Activated CD4-positive, CD25-positive, alpha-beta regulatory T cell (primary cell): ENCODE data around the gene MAN1A2.
"Not testable (repeated sequence)": the region's sequence is repeated elsewhere in the genome, so short reads cannot be mapped to it uniquely, and the experiment has no call there.

Experiments used
- DNase-seq, 4 experiments: peaks; one replicate each; lab custom pipeline; 2025; lab: John Stamatoyannopoulos, UW

The MAN1A2 gene

DNA sequence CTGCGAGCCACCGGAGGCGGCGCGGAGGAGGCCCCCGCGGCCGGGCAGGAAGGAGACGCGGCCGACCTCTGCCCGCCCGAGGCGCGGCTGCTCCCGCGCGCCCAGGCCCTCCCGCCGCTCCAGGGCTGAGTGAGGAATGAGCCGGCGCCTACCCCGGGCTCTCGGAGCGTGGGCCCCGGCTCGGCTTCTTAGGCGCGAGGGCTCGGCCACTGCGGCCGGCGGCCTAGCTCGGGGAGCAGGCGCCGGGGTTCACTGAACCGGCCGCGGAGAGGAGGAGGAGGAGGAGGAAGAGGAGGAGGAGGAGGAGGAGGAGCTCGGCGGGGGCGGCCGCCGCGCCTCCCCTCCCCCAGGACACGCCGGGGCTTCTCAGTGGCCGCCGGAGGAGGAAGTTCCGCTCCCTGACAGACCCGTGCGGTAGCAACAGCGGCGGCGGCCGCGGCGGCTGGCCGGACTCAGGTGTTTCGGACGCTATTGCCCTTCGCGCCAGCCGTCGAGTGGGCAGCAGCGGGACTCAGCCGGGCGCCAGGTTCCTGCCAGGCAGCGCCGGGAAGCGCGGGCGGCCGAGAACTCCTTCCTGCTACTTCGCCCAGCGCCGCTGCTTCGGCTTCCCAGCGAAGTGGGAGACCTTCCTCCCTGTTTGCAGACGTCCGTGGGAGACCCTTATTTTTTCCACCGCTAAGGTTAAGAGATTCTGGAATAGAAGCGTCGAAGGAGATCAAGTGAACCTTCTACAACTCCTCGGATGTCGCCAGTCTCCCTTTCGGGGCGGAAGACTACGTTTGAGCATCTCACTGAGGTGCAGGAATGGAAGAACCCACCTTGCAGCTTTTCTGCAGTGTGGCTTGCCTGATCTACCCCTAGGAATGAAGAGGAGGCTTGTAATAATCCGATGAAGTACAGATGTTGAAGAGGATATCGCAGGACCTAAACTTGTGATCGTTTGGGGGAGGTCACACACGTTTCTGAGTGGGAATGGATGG, at the start of gene MAN1A2:
Gene MAN1A2, plus strand, starts transcription at position 404 of the 980 bp plus-strand sequence. CDS start 735 bp downstream, outside the sequence.
- DNase-seq, result peak; percentile 36 to 66 (median 56)

DNA sequence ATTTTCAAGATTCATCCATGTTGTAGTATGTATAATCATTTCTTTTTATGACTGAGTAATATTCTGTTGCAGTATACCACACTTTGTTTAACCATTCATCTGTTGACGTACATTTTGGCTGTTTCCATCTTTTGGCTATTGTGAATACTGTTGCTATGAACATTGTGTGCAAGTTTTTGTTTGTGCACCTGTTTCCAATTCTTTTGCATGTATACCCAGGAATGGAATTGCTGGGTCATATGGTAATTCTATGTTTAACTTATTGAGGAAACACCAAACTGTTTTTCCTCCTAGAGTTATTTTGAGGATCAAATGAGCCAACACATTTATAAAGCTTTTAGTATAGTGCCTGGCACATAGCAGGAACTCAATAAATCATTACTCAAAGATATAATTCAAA, 49.2 kb upstream of the MAN1A2 start:
- DNase-seq, result no peak

DNA sequence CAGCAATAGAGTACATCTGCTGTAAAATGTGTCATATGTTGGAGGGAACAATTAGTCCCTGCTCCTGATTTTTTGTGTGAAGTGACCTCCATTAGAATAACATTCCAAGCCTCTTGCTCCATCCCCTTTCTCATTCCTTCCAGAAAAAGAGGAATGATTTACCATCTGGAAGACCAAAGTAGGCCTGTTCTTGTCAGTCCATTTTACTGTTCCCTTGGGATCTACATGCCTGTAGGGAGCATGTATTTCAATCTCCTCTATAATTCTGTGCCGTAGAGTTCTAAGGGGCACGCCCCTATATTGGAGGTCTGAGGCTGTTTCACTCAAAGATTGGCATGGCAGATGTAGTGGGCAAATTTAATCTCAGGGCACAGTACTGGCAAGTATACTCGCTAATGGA, 48.8 kb upstream of the MAN1A2 start:
- DNase-seq, result no peak

DNA sequence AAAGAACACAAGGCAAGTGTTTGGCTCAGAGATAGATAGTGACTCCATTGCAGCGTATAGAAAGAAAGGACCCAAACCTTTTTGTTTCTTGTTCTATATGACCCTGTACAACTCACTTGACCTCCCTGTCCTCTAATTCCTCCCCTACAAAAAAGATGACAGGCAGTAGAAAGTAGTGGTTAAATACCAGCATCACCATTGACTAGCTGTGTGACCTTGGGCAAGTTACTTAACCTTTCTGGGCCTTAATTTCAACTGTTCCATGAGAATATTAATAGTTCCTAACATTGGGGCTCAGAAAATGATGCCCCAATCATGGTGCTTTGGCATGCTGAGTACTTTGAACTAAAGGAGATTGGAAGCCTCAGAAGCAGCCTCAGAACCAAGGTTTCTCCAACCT, 46.7 kb upstream of the MAN1A2 start:
- DNase-seq, result no peak

DNA sequence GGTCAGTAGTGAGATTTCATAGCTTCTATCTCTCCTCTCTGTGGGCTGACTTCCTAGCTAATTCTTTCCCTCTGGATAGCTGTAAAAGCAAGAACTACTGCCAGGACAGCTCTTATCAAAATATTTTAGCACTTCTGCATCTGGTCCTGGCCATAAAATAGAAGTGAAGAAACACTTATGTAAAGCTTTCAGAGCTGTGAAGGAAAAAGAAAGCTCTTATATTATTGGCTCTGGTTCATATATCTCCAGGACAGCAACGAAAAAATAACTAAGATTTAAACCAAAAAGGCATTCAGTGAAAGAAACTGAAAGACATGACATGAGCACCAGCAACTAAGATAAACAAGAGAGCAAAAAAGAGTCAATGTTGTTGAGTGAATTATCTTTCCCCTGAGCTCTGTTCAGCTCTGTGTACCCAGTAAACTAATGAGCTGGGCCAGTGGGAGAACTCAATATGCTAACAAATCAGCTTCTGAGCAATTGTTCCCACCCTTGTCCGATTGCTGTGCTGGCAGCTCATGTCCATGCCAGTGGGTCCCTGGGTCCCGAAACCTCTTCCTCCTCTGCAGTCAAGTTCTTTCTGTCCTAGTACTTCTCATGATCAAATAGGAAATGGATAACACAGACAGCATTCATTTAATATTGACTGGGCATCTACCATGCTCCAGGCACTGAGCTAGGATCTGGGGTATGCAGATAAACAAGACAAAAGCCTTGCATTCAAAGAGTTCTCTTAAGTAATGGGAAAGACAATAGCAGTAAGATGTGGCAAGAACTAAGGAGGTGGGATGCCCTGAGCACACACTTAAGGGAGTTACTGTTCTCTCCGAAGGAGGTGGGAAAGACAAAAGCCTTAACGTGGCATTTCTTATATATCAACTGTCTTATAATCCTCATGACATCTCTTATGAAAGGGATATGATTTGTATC, 45.3 kb upstream of the MAN1A2 start:
- no peak for DNase-seq

DNA sequence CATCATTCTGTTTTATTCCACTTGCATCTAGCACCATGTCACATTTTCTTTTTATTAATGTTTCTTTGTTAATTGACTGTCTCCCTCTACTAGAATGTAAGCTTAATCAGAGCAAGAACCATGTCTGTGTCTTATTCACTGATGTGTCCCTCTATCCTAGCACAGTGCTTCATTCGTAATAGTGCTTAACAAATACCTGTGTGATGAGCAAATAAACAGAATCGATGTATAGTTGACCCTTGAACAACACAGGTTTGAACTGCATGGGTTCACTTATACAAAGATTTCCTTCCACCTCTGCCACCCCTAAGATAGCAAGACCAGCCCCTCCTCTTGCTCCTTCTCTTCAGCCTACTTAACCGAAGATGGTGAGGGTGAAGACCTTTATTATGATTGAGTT, 42.9 kb upstream of the MAN1A2 start:
- no peak for DNase-seq

DNA sequence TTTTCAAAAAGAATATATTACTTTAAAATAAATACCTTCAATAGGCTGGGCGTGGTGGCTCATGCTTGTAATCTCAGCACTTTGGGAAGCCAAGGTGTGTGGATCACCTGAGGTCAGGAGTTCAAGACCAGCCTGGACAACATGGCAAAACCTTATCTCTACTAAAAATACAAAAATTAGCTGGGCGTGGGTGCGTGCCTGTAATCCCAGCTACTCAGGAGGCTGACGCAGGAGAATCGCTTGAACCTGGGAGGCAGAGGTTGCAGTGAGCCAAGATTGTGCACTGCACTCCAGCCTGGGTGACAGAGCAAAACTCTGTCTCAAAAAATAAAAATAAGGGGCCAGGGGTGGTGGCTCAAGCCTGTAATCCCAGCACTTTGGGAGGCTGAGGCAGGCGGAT, 41.2 kb upstream of the MAN1A2 start:
- not testable (repeated sequence) for DNase-seq

DNA sequence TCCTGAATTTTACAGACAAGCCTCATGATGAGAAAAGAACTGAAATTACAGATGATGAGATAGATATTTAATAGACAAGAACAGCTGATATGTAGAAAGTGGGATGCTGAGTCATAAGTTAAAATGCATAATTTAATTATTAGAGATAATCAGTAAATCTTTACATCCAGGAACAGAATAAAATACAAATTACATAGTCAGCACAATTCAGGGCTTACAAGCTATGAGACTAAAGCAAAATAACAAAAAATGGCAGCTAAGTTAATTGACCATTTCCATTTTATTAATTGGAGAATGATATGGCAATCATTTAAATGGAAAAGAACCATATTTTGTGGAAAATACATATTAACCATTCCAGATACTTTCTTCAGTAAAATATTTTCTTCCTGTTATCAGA, 40.2 kb upstream of the MAN1A2 start:
- DNase-seq, result no peak

DNA sequence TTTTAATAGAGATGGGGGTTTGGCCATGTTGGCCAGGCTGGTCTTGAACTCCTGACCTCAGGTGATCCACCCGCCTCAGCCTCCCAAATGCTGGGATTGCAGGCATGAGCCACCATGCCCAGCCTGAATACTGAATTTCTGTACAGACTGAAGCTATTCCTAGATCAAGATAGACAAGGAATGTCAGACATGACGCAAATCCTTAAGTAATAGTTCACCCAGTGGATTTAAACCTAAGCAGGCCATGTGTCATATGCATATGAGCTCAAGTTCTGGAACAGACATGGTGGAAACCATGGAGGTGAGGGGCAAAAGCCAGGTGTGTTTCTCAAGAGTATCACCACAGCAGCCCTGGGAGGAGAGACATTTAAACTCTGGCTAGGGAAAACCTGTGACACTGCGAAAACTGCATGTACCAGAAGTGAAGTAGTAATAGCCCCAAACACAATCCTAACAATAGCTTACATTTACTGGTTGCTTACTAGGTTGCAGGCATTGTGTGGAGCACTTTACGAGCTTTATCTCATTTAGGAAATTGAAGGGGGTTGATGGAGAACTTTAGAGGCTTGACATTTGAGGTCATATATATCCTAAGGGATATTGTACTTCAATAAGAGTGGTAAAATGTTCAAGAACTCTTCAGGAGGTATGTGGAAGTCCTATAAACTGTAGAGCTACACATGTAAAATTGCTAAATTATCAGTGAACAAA, 31.7 kb upstream of the MAN1A2 start:
- DNase-seq, result no peak

DNA sequence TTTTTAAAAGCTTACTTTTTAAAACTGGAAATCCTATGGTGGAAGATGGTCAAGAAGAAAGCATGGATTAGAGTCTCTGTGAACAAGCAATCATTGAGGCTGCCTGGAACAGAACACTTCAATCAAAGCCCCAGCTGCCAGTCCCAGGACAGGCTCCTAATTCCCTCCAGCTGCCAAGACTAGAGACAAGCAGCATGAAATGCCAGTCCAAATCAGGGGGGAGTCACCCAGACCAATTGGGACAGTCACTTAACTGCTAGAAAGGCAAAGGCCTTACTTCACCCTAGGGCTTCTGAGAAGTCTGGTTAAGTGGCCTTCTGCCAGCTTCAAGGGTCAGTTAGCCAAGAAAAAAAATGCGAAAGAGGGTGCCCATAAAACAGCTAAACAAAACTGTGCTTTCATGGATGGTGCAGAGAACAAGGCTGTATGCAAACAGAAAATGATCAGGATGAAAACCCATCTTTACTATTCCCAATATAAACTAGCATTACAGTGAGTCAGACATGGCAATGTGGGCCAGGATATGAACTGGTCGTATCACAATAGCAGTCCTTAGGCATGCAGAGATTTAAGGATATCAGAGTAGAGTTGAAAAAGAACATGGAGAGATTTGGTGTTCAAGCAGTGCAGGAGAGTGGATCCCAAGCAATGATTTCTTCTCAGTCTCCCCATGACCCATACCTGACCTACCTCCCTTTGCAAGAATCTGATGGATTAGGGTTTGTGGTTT, 31.0 kb upstream of the MAN1A2 start:
- DNase-seq, result no peak

DNA sequence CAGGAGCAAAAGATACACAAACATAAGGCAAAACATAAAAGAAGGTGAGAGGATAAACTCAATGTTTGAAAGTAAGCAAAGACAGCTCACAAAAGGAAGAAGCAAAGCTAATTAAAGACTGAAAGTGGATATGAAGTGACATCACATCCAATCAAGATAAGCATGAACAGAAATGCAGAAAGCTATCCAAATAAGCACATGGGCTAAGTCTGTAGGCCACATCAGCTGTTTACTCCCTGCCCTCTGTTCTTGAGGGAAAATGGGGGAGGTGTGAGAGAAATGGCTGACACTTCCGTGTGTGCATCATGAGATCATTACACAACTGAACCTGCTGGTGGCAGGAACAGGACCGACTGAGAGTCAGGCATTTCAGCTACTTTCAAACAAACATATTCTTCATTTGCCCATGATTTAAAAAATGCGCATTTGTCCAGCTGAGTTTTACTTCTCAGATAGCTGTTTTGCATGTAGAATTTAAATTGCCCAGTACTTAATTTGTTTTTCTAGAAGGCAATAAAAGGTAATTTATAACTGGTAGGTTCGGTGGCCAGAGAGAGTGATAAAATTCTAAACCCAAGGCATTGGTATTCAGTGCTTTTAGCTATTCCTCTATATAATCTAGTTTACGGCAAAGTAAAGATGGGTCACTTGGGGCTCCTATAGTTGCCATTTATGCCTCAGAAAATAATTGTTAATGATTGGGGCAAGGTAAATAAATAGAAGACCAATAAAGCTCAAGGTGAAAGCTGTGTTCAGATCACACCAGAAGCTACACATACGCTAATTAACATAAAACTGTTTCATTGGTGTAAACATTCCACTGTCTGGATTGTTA, 27.2 kb upstream of the MAN1A2 start:
- no peak for DNase-seq

DNA sequence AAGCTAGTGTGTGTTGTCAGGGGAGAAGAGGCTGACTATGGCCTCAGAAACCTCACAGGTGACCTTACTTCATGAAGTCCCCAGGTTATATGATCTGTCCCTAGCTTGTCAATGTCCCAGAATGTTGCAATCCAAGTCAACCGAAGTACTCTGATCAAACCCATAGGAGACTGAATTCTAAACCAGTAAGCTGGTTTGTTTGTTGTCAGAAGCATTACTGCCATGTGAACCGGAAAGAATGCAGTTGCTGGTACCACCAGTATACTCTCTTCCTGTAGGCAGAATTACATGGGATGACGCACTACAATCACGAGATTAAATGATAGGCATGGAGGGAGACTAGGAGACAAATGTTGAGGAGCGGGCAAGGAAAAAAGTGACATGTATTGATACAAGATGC, 26.1 kb upstream of the MAN1A2 start:
- no peak for DNase-seq

DNA sequence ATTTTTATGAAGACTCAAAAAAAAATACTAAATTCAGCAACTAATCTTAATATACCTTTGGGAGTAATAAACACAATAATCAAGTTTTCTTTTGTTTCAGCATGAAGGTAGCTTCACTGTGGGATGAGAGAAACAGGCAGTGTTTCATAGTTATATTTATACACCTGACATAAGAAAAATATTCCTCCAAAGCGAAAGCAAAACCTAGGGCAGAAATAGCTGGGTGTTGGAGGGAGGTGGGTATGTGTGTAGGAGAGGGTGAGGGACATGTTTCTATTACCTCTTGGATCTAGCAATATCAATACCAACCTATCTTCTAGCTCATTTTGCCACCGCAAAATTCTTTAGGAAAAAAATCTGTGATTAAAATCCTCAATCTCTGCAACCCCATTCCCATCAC, 24.9 kb upstream of the MAN1A2 start:
- no peak for DNase-seq

DNA sequence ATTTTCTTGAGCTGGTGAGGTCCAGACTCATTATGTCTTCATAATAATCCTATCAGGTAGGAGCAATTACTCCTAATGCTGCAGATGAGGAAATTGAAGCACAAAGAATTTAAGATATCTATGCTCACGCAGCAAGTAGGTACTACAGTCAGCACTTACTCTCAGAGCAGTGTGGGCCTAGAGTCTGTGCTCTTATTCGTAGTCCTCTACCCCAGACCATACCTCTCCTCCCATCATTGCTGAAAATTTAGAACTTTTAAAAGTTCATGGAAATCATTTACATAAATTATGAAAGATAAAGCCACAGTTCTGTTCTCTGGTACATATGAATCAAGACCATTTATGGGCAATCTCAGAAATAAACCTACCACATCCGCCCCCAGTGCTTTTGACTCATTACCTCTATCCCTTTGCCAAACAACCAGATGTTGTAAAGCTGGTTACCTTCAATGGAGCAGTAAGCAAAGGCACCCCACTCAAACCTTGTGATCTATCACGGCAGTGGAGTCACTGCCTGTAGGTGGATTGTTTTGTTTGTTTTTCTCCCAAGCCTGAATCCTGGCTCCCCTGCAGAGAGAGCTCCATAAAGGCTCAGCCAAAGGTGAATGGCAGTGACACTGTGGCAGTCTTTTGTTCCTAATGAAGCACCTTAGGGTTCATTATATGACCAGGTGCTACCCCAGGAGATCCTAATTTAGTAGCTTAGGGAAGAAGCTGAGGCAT, 20.9 kb upstream of the MAN1A2 start:
- no peak for DNase-seq

DNA sequence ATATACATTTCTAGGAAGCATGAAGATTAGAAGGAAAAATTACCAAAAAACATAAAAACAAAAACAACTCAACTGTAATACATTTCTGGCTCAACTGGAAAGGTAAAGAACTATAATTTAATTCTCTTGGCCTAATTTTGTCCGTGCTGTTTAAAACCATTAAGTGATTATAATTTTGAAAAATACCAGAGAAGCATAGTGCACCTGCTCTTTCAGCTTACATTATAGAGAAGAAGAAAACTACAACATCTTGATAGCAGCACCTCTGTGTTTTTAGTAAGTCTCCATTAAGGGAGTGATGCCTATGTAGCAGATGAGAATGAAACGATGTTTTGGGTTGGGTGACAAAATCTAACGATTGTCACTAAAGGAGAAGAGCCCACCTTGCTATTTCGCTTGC, 19.3 kb upstream of the MAN1A2 start:
- no peak for DNase-seq

DNA sequence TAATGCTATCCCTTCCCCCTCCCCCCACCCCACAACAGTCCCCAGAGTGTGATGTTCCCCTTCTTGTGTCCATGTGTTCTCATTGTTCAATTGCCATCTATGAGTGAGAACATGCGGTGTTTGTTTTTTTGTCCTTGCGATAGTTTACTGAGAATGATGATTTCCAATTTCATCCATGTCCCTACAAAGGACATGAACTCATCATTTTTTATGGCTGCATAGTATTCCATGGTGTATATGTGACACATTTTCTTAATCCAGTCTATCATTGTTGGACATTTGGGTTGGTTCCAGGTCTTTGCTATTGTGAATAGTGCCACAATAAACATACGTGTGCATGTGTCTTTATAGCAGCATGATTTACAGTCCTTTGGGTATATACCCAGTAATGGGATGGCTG, 14.6 kb upstream of the MAN1A2 start:
- not testable (repeated sequence) for DNase-seq

DNA sequence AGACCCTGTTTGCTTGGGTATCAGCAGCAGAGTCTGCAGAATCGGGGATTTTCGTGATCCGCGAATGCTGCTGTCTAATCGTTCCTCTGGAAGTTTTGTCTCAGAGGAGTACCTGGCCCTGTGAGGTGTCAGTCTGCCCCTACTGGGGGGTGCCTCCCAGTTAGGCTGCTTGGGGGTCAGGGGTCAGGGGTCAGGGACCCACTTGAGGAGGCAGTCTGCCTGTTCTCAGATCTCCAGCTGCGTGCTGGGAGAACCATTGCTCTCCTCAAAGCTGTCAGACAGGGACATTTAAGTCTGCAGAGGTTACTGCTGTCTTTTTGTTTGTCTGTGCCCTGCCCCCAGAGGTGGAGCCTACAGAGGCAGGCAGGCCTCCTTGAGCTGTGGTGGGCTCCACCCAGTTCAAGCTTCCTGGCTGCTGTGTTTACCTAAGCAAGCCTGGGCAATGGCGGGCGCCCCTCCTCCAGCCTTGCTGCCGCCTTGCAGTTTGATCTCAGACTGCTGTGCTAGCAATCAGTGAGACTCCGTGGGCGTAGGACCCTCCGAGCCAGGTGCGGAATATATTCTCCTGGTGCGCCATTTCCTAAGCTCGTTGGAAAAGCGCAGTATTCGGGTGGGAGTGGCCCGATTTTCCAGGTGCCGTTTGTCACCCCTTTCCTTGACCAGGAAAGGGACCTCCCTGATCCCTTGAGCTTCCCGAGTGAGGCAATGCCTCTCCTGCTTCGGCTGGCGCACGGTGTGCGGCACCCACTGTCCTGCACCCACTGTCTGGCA, 9.2 kb upstream of the MAN1A2 start:
- DNase-seq, result peak in 1 of 4 experiments; percentile 53

DNA sequence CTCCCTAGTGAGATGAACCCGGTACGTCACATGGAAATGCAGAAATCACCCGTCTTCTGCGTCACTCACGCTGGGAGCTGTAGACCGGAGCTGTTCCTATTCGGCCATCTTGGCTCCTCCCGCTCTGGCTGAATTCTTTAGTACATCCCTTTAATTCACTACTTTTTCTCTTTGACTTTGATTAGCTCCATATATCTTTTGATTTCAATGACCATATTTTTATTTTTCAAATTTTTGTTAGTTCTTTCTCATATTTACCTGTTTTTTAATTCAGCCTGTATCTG, 8.7 kb upstream of the MAN1A2 start:
- DNase-seq, result not testable (repeated sequence)
